ENCODE measurements around the gene HEXIM2. TPM values are rescaled to one million over a fixed set of nuclear protein-coding genes. Genes with fewer than 3 reads are reported as not detected.
"Not testable (repeated sequence)": the region's sequence is repeated elsewhere in the genome, so short reads cannot be mapped to it uniquely, and the experiment has no call there.

HEXIM2 gene
- total RNA-seq, 3 donors from 2014 or later = 5.3 to 7.6 (median 6.2) TPM

- ATAC-seq = no peak
- no peak for DNase-seq
- Mint-ChIP-seq H3K27me3 (ENCODE audit: low read depth) (no peaks in the 10 kb centered on the region), H3K36me3 (ENCODE audit: insufficient read depth) (no peaks in the 10 kb centered on the region), H3K4me3 (no peak overlapping the region), H3K4me1 (ENCODE audit: low read depth) (no peaks in the 10 kb centered on the region), H3K9me3 (no peaks in the 10 kb centered on the region)
Measured at GRCh38 chr17:45123076-45123770, 38.5 kb upstream of the HEXIM2 start.

DNA sequence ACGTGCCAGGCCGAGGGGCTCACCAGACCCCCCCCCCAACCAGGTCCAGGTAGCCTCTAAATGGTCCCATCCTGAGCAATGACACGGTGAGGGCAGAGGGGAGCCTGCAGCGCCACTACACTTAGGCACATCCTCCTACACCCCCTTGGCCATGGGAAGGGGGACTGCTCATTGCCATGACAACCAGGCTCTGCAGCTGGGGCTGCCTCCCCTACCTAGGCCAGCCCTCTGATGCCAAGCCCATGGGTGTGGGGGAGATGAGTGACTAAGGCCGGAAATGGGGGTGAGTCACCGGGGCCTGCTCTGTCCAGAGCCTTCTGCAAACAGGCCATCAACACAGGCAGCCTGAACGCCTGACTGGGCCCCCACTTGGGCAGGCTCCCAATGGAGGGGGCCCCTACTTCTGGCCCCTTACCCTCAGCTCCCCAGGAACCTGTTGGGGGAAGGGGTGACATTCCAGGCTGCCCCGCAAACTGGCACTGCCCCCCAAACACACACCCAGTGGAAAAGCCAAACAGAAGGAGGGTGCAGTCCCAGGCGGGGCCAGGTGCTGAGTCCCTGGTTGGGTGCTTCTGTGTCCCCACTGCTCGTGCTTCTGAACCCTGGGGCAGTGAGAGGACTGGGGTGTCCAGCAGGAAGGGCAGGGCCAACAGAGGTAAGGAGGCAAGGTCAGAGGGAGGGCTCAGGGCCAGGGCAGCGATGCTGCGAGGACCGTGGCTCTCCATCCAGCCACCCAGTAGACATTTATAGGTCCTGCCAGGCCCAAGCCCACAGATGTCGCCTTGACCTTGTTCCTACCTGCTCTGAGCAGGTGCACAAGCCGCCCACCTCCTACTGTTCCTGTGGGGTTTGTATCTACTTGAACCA, 37.5 kb upstream of the HEXIM2 start:
- no peaks in the 10 kb centered on the region for H3K4me1 Mint-ChIP-seq (ENCODE audit: low read depth)
- no peaks in the 10 kb centered on the region for H3K27me3 Mint-ChIP-seq (ENCODE audit: low read depth)
- no peaks in the 10 kb centered on the region for H3K36me3 Mint-ChIP-seq (ENCODE audit: insufficient read depth)
- DNase-seq (no peak), ATAC-seq (peak; percentile 42 to 74)
- no peak overlapping the region for H3K4me3 Mint-ChIP-seq
- H3K9me3 Mint-ChIP-seq = no peaks in the 10 kb centered on the region

GRCh38 chr17:45124797-45125122, 36.9 kb upstream of the HEXIM2 start:
- not testable (repeated sequence) for ATAC-seq; DNase-seq; H3K36me3 Mint-ChIP-seq (ENCODE audit: insufficient read depth); H3K27me3 Mint-ChIP-seq (ENCODE audit: low read depth); H3K4me1 Mint-ChIP-seq (ENCODE audit: low read depth); H3K4me3 Mint-ChIP-seq; H3K9me3 Mint-ChIP-seq

GRCh38 chr17:45125509-45125908, 36.2 kb upstream of the HEXIM2 start:
- no peaks in the 10 kb centered on the region for H3K27me3 Mint-ChIP-seq (ENCODE audit: low read depth)

GRCh38 chr17:45127207-45127547, 34.5 kb upstream of the HEXIM2 start:
- DNase-seq (no peak), ATAC-seq (no peak)
- H3K4me3 Mint-ChIP-seq = no peak overlapping the region
- H3K27me3 Mint-ChIP-seq (ENCODE audit: low read depth) = no peaks in the 10 kb centered on the region
- no peaks in the 10 kb centered on the region for H3K36me3 Mint-ChIP-seq (ENCODE audit: insufficient read depth)
- H3K9me3 Mint-ChIP-seq = no peaks in the 10 kb centered on the region
- no peaks in the 10 kb centered on the region for H3K4me1 Mint-ChIP-seq (ENCODE audit: low read depth)

More at GRCh38 chr17:45125509-45125908, 36.2 kb upstream of the HEXIM2 start:
- Mint-ChIP-seq H3K4me3 (no peak overlapping the region), H3K36me3 (ENCODE audit: insufficient read depth) (no peaks in the 10 kb centered on the region), H3K4me1 (ENCODE audit: low read depth) (no peaks in the 10 kb centered on the region), H3K9me3 (no peaks in the 10 kb centered on the region)
- ATAC-seq = no peak
- DNase-seq = no peak

- Mint-ChIP-seq H3K4me3 (no peak overlapping the region), H3K36me3 (ENCODE audit: insufficient read depth) (no peaks in the 10 kb centered on the region), H3K4me1 (ENCODE audit: low read depth) (no peaks in the 10 kb centered on the region), H3K27me3 (ENCODE audit: low read depth) (no peaks in the 10 kb centered on the region), H3K9me3 (no peaks in the 10 kb centered on the region)
- ATAC-seq = no peak
- no peak for DNase-seq
Measured at GRCh38 chr17:45127548-45128300, 34.0 kb upstream of the HEXIM2 start.

DNA sequence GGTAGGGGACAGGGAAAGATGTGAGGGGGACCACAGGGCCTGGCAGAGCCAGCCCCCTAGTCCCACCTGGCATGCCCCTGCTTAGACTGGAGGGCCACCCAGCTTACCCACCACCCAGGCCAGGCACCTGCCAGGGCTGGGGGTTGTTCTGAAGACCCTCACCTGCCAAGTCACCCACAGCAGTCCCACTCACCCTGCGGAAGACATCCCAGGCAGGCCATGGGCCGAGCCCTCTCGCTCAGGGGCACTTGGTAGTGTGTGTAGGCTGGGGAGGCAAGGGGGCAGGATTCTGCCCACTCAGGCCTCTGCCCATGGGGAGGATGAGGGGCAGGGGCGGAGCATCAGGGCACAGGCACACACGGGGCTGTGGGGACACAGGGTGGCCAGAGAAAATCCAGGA, 33.3 kb upstream of the HEXIM2 start:
- no peak for DNase-seq
- H3K9me3 Mint-ChIP-seq = no peaks in the 10 kb centered on the region
- peaks cover 2% of the 10 kb centered on the region for H3K4me1 Mint-ChIP-seq (ENCODE audit: low read depth)
- no peaks in the 10 kb centered on the region for H3K27me3 Mint-ChIP-seq (ENCODE audit: low read depth)
- ATAC-seq = no peak
- H3K36me3 Mint-ChIP-seq (ENCODE audit: insufficient read depth) = no peaks in the 10 kb centered on the region
- H3K4me3 Mint-ChIP-seq = no peak overlapping the region

DNA sequence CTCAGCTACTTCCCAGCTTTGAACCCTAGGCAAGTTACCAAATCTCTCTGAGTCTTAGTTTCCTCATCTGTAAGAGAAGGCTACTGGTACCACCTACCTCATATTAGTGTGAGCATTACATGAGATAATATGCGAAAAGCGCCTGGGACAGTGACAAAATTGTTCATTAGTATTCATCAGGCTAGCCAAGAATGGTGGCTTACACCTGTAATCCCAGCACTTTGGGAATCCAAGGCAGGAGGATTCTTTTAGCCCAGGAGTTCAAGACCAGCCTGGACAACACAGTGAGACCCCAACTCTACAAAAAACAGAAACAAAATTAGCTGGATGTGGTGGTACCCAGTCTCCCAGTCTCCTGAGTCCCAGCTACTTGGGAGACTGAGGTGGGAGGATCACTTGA, 32.7 kb upstream of the HEXIM2 start:
- no peak for DNase-seq

GRCh38 chr17:45129426-45129939, 32.2 kb upstream of the HEXIM2 start:
- H3K27me3 Mint-ChIP-seq (ENCODE audit: low read depth) = no peaks in the 10 kb centered on the region
- DNase-seq = no peak
- H3K36me3 Mint-ChIP-seq (ENCODE audit: insufficient read depth) = no peaks in the 10 kb centered on the region
- no peaks in the 10 kb centered on the region for H3K9me3 Mint-ChIP-seq
- peaks cover 4% of the 10 kb centered on the region for H3K4me1 Mint-ChIP-seq (ENCODE audit: low read depth)
- ATAC-seq = no peak
- no peak overlapping the region for H3K4me3 Mint-ChIP-seq

More for the DNA sequence above, 32.7 kb upstream of the HEXIM2 start:
- ATAC-seq = no peak
- Mint-ChIP-seq H3K27me3 (ENCODE audit: low read depth) (no peaks in the 10 kb centered on the region), H3K9me3 (no peaks in the 10 kb centered on the region), H3K4me1 (ENCODE audit: low read depth) (peaks cover 4% of the 10 kb centered on the region), H3K36me3 (ENCODE audit: insufficient read depth) (no peaks in the 10 kb centered on the region), H3K4me3 (no peak overlapping the region)

GRCh38 chr17:45129940-45130680, 31.6 kb upstream of the HEXIM2 start:
- ATAC-seq = no peak
- Mint-ChIP-seq H3K4me3 (peak overlapping the region; percentile 27), H3K4me1 (ENCODE audit: low read depth) (peaks cover 5% of the 10 kb centered on the region), H3K9me3 (no peaks in the 10 kb centered on the region), H3K36me3 (ENCODE audit: insufficient read depth) (no peaks in the 10 kb centered on the region), H3K27me3 (ENCODE audit: low read depth) (no peaks in the 10 kb centered on the region)
- no peak for DNase-seq

DNA sequence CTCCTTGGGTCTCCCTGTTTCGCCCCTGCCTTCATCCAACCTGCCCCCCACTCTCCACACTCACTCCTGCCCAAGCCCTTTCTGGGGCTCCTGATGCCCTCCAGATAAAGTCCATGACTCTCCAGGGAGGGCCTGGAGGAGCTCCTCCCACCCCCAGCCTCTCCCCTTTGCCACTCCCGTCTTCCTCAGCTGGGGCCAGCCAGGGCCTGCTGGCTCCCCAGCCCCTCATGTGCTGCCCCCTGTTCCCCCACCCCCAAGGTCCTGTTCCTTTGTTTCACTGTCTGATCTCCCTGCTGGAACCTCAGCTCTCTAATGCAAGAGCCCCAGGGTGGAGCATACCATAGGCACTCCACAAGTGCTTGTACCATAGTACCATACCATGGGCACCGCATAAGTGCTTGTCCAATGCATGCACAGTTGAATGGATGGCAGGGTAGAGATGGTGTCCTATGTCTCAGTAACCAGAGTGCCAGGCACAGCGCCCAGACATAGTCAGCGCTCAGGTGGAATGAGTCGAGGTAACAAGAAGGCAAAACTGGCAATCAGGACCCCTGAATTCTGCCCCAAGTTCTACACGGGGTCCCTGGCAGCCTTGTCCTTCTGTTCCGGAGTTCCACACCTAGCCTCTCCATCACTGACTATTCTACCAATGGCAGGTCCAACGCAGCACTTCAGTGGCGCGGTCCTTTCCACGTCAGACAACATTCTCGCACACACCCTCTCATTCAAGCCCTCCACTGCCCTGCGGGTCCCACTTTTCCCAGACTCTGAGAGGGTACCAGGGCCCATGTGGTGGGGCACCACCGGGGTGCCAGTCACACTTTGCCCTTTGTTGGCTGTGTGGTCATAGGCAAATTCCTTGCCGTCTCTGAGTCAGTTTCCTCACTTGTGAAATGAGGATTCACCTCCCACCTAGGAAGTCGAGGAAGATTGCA, 30.7 kb upstream of the HEXIM2 start:
- H3K9me3 Mint-ChIP-seq = no peaks in the 10 kb centered on the region
- no peaks in the 10 kb centered on the region for H3K27me3 Mint-ChIP-seq (ENCODE audit: low read depth)
- ATAC-seq (no peak), DNase-seq (no peak)
- H3K4me3 Mint-ChIP-seq = peak overlapping the region; percentile 54
- peaks cover 10% of the 10 kb centered on the region for H3K4me1 Mint-ChIP-seq (ENCODE audit: low read depth)
- no peaks in the 10 kb centered on the region for H3K36me3 Mint-ChIP-seq (ENCODE audit: insufficient read depth)

DNA sequence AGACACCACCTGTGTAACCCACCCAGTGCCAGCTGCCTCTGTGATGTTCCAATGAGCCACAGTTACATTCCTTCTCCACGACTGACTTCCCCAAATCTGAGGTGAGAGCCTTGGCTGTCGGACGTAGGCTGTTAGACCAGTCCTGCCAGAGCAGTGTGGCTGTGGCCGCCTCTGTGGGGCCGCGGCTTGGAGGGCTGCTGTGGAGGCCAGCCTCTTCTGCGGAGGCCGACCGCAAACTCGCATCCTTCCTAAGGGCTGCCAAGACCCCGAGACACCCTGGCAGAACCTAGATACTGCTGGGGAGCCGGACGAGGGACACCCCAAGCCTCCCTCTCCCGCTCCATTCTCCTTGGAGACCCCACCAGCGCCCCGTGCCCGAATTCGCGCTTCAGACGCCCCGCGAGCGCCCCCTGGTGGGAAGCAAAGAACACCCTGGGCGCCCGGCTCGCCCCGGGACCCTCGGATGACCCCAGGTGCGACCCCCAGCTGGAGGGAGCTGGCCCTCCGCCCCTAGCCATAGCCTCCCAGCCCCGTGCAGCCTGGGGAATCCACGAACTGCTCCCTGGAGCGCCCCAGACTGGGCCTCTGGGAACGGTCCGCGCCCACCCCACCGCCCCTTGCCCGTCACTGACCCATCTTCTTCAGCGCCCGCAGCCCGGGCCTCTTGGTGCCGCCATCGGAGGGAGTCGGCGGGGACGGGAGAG, 29.9 kb upstream of the HEXIM2 start:
- Mint-ChIP-seq H3K4me1 (ENCODE audit: low read depth) (peaks cover 15% of the 10 kb centered on the region), H3K9me3 (no peaks in the 10 kb centered on the region), H3K27me3 (ENCODE audit: low read depth) (no peaks in the 10 kb centered on the region), H3K36me3 (ENCODE audit: insufficient read depth) (no peaks in the 10 kb centered on the region), H3K4me3 (peak overlapping the region; percentile 54)
- peak; percentile 44 for DNase-seq
- ATAC-seq = no peak

DNA sequence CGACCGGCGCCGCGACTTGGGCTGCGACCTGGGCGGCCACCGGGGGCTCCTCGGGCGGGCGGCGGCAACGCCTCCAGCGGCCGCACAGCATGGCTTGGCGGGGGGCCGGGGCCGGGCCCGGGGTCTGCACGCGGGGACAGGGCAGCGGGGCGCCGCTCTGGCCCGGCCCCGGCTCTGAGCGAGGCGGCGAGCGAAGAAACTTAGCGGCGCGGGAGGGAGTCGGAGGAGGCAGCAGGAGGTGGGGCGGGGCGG, 29.4 kb upstream of the HEXIM2 start, which contains the start of gene PLCD3:
PLCD3 (minus strand) TSS at position 196 of the 252 bp plus-strand sequence; CDS start at position 91, 105 bp downstream.
- H3K36me3 Mint-ChIP-seq (ENCODE audit: insufficient read depth) = no peaks in the 10 kb centered on the region
- ATAC-seq = no peak
- peaks cover 15% of the 10 kb centered on the region for H3K4me1 Mint-ChIP-seq (ENCODE audit: low read depth)
- no peaks in the 10 kb centered on the region for H3K9me3 Mint-ChIP-seq
- no peaks in the 10 kb centered on the region for H3K27me3 Mint-ChIP-seq (ENCODE audit: low read depth)
- H3K4me3 Mint-ChIP-seq = peak within 1 kb of the TSS; percentile 87
- DNase-seq = peak; percentile 62
